GM18909 (cell line): ENCODE results near the gene RBM33.

Source experiments
- ATAC-seq: cut with Tn5 transposase; IDR thresholded peaks from one replicate; pipeline ENCODE4 v1.9.1; 2021; ENCODE audit warnings: mild to moderate bottlenecking; ENCODE audit not compliant: unreplicated experiment, poor library complexity

Gene RBM33

DNA sequence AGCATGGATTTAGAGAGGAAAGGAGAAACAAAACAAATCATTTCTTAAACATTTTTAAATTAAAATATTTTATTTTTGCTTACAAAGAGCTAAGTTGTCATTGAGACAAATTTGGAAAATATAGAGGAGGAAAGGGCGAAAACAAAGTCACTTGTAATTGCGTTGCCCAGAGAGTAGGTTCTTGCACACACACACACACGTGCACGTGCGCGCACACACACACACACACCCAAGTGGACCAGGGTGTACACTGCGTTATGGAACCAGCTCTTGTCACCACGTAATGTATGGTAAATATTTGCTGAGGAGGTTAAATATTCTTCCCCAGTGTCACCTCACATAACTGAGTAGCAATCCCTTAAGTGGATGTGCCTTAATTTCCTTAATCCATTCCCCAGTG is 146.2 kb downstream of the RBM33 start:
- no peak for ATAC-seq

DNA sequence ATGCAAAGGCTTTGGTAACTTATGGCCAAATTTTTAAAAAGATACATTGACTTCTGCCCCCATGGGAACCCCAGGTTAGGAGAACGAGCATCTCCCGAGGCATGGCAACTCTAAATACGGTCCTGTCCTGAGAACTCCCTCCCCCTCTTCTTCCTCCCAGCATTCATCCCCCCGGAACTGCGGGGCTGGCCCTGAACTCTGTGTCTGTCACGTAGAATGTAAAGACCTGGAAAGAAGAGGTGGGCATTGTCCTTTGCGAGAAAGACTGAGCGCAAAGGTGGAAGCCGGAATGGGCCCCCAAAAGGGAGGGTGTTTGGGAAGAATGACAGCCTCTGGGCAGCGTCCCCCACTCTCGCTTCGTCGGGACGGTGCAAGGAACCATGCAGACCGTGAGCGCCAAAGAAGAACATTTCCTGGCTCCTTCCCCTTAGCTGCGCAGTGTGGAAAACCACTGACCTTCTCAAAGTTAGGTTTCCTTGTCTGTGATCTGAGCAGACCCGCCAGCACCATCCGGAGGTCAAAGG is 146.8 kb downstream of the RBM33 start:
- ATAC-seq = no peak

DNA sequence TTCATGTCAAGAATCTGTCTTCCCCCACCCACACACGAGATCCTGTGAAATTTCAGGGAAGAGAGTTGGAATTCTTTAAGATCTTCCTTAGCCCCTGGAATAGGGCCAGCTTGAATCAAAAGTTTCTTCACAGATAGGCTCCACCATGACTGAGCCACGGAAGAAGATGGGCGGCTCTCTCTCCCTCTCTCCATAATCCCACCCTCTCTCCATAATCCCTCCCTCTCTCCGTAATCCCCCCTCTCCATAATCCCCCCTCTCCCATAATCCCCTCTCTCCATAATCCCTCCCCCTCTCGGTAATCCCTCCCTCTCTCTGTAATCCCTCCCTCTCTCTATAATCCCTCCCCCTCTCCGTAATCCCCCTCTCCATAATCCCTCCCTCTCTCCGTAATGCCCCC is 147.4 kb downstream of the RBM33 start:
- ATAC-seq = no peak

DNA sequence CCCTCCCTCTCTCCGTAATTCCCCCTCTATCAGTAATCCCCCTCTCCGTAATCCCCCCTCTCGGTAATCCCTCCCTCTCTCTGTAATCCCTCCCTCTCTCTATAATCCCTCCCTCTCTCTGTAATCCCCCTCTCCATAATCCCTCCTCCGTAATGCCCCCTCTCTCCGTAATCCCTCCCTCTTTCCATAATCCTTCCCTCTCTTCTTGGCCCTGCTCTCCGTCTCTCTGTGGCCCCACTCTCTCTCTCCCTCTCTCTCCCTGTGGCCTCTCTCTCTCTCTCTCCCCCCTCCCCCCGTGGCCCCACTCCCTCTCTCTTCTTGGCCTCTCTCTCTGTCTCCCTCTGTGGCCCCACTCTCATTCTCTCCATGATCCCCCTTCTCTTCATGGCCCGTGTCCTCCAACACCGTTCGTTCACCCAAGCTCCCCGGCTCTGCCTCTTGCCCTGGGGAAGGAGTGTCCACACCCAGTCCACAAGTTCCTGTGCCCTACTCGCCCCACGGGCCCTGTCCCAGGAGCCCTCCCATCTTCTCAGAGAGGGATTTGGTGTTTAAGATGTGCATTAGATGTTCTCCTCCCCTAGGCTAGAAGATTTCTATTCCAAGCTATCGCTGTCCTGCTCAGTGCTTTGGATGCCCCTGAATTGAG is 148.0 kb downstream of the RBM33 start:
- no peak for ATAC-seq

DNA sequence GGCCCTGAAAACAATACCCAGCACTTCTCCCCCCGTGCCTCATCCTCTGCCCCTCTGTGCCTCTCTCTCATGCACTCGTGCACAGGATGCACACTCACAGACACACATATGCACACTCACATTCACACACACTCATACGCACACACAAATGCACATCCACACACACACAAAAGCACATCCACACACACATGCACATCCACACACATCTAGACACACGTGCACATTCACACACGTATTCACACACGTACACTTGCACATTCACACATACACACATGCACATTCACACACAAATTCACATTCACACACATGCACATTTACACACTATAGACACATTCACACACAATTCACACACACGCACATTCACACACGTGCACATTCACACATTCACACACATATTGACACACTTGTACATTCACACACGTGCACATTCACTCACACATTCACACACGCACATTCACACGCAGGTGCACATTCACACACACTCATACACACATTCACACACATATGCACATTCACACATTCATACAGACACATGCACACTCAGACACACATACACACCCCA is 148.6 kb downstream of the RBM33 start:
- ATAC-seq = no peak

DNA sequence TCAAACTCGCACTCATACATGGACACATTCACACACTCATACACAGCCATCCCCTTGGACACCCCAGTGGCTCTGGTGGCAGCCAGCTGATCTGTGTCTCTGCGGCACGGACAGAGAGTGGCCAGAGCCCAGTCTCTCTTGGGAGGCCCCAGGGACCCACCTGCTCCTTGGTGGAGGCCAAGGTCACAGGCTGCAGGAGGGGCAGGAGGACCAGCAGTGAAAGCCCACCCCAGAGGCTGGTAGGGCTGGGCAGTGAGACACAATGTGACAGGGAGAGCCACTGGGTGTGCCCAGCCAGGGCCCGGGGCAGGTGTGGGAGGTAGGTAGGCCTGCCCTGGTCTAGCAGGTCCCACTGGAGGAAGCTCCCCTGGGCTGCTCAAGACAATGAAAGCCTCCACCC is 149.3 kb downstream of the RBM33 start:
- ATAC-seq = no peak

DNA sequence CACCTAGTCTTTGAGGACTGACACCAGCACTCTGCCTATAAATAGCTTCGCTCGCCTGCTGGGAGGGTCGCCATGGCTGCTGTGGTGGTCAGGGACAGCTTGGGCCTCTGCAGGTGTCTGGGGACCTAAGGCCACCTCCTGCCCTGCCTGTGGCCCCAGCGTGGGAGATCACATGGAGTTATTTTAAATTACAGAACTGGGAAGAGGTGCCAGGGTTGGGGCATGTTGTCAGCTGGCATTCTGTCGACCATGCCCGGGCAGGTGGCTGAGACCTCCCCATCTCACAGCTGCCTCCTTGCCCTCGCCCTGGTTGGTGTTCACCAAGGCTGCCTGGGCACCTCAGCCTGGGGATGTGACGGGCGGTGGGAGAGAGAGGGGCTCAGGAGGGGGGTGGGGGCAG is 149.7 kb downstream of the RBM33 start:
- ATAC-seq = no peak

DNA sequence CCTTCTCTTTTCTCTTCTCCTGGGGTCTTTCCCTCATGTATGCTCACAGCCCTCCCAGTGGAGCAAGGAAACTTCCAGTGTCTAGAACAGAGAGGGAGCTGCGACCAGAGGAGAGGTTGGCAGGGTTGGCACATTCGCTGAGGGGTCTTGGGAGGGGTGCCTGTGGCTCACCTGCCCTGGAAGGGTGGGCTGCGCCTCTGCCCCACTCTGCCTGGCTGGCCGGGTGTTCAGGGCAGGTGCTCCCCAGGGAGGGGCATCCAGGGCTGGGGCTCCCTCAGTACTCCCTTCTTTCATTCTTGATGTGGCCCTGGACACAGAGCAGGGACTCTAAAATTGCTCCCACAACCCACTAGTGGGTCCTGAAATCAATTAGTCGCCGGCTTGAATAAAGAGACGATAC is 150.9 kb downstream of the RBM33 start:
- ATAC-seq = no peak

DNA sequence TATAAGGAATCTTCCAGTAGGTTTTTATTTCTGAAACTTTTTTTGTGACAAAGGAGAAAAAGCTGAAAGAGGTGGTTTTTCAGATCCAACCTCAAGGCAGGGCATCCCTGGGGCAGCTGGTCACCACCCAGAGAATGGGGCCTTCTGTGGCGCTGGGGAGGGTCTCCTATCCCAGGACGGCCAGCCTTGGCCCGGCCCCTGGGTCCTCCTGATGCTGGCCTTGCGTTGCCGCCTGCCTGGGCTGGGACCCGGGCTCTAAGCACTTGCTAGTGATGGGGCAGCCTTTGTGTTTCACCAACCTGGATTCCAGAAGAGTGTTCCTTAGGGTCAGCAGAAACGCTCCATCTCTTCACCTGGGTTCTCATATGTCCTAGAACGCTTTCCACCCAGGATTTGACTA is 151.5 kb downstream of the RBM33 start:
- no peak for ATAC-seq

DNA sequence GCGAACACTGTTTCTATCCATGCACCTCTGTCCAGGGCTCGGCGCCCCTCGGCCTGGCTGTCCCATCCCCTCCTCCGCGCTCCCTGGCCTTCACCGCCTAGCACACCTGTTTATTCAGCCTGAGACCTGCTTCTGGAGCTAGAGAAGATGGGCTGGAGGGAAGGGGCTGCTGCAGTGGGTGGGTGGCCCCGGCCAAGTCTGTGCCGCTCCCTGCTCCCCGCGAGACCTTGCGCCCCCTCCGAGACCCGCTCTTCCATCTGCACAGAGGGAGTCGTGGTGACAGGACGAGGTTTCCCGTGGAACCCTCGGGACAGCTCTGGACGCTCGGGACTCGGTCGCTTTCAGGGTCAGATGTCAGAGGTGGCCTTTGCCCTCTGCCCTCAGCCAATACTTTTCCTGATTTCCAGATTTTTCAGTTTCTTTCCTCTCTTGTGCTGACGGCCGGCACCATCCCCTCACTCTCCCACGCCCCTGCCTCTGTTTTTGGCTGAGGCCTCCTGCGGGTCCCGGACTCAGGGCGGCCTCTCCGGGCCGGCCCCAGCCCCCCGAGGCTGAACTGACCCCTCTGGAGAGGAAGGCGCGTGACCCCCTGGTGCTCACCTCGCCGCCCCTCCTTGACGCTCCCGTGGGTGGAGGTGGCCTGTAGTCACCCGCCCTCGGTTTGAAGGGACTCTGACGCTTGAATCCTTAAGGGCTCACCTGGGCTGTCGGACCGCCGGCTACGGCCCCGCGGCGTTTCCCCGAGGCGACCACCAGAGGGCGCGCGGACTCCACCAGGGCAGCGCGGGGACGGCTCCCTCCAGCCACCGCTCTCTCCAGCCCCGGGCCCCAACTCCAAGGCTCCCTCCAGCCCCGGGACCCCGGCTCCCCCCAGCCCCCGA is 152.2 kb downstream of the RBM33 start:
- peak; percentile 84 for ATAC-seq

DNA sequence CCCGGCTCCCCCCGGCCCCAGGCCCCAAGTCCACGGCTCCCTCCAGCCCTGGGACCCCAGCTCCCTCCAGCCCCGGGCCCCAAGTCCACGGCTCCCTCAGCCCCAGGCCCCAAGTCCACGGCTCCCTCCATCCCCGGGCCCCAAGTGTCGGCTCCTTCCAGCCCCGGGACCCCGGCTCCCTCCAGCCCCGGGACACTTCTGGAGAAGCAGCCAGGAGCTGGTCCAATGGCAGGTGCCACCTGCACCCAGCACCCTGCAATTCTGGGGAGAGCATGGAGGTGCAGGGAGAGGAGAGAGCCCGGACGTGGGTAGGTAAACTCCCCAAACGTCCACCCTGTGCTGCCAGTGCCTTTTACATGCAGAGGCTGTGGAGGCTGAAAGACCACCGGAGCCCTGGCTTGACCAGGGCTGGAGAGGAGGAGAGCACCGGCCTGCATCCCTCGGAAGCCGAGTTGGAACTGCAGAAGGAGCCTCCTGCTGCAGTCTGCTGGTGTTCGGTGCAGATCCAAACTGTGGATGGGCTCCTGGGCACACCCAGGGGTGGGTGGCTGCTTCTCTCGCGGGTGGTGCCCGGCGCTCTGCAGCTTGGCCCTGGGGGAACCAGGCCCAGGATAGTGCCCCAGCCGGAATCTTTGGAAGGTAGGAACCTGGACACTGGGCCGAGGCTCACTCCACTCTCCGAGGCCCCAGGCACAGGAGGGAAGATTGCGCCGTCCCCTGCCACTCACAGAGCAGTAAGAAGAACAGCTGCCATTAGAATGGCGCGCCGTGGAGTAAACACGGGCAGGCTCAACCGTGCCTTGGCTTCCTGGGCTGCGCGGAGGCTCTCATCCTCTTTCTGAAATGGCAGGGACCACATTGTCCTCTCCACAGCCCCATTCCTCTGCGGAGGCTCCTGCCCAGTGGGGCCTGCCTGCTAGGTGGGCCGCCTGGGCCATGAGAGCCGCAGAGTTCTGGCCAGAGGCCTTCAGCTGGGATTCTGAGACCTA is 153.1 kb downstream of the RBM33 start:
- ATAC-seq = no peak

DNA sequence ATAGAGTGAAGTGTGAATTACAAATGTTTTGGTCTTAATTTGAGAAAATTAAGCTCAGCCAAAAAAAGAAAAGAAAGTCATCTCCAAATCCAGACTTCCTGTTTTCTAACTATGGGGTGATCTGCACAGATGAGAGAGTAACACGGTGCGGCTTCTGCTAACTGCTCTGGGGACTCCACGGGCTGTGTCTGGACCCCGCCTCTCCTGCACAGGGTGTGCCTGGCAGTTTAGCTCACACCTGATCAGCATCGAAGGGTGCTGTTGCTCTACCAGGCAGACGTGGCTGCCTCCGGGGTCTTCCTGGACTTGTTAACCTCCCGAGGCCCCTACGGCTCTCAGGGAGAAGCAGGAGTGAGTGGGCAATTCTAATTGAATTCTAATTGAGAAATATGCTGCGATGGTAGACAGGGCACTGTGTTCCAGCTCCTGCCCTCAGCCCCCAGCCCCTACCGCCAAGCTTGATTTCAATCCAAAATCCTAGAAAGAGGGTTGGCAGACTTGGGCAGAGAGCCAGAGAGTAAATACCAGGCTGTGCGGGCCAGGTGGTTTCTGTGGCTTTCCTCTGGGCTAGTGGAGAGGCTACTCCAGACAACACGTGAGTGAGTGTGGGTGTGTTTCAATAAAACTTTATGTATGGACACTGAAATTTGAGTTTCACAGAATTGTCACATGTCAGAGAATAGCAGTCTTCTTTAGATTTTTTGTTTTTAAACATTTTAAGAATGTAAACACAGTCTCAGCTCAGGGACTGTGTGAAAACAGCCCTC is 154.4 kb downstream of the RBM33 start:
- ATAC-seq = no peak

DNA sequence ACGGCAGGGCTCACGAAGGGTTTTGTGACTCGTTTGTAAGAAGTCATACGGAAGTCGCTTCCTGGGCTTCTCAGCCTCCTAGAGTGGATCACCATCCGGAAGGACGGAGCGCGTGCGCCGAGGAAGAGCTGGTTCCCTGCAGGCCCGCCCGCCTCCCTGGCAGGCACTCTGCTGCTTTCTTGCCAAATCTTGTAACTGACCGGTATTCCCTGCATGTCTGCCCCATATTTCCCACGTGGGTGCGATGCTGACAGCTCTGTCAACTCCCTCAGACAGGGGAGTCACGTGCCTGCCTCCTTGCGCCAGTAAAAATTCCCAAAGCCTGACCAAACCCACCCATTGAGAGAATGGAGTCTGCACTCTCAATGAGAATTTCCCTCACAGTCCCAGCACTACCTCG is 155.1 kb downstream of the RBM33 start:
- ATAC-seq = no peak

DNA sequence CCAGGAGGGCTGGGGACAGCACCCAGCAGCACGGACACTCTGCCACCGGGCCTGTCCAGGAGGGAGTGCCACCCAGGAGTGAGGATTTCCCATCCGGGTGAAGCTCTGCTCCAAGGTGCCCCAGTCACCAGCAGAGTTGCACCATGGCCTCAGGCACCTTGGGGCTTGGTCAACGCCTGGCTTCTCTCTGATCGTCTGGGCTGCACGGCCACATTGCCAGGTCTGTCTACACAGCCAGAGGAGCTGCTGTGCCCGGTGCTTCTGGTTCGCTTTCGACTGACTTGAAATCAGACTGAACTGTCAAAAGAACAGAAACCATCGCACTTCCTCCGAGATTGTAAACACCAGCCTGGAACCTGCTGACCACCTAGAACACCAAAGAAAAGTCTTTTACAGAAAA is 155.8 kb downstream of the RBM33 start:
- no peak for ATAC-seq

DNA sequence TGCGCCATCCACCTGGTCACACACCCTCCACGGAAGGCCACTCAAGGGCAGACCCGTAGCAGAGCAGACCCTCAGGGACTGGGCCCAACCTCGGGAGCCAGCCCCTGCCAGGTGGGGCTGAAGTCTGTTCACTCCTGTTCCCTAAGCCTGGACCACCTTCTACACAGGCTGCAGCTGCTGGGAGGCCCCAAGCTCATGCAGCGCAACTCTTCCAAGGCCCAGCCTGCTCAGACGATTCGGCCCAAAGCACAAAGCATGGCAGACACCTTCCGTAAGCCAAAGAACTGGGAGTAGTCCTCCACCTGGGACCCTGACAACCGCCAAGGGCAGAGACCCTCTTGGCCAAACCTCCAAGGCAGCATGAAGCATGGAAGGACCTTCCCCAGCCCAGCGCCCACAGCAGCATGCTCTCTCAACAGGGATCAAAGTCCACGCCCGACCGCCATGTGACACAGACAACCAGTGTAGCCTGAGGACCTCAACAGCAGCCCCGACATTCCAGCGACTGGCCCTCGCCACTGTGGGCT is 156.3 kb downstream of the RBM33 start:
- ATAC-seq = no peak

DNA sequence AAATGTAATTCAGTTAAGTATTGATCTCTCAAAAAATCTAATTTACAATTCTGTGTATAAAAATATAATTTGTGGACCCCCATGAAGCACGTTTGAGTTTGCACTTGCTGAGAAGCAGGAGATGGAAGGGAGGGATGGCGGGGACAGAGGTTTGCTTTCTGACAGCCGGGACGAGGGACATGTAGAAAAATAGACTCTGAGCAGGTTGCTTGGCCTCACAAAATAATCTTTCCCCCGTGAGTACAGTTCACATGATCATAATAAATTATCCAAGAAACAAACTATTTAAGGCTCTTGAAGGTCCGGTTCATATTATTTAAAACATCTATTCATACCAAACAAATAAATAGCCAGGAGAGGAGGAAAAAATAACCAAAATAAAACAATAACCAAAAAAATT is 157.8 kb downstream of the RBM33 start:
- no peak for ATAC-seq

DNA sequence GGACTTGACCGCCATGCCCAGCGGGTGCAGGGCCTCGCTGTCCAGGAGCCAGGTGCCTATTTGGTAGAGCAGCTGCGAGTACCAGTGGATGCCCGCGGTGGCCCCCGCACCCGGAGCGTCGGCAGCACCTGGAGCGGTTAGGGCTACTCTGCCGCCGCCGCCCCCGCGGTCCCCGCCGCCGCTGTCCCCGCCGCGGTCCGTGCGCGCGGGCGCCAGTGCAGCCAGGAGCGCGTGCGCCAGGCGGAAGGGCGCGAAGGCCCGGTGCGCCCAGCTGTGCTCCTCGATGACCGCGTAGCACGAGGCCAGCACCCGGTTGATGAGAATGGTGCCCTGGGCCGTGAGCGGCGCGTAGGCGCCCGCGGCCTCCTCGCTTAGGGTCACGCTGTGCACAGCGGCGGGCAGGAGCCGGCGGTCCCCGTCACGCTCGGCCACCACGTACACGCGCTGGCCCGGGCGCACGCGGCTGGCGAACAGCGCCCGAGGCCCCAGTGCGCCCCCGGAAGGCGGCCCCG is 158.5 kb downstream of the RBM33 start:
- no peak for ATAC-seq

DNA sequence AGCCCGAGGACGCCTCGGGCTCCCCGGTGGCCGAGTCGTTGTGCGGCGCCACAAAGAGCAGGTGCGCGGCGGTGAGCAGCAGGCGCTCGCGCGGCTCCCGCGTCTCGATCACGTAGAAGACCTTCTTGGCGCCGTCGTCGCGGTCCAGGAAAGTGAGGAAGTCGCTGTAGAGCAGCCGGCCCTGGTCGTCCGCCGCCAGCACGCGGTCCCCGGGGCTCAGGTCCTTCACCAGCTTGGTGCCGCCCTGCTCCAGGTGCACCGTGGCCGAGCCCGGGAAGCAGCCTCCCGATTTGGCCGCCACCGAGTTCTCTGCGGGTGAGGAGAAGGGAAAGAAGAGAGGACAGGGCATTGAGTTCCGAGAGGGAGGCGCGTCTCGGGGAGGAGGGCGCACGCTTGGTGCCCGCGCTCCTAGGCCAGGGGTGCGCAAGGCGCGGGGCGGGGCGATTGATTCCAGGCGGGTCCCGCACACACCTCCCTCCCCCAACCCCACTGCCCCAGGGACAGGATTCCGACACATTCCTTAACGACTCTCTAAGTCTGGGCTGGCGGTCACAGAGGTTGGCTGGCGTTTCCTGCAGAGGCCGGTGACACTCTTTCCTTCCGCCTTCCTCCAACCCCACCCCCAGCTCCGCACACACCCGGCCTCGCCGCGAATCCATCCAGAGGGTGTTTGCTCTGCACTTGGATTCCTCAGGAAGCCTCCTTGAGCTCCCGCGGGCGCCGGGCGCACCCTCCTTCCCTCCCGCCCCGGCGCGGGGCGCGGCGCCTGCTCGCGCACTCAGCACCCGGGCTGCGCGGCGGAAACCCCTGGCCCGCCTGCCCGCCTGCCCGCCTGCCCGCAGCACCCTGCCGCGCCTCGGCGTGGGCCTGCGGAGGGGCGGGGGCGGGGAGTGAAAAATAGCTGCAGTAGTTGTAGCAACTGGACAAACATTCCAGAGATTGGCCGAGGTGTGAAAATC is 159.2 kb downstream of the RBM33 start:
- no peak for ATAC-seq
